Transverse colon (tissue), 3 donors: Measurements from ENCODE around the gene APOF.

Source experiments
- EP300 ChIP-seq: sonication (generic); formaldehyde crosslinking; IDR thresholded peaks from one replicate; pipeline ENCODE4 v1.6.1; 2017; ENCODE audit warnings: antibody characterized with exemption, low read depth
- POLR2A ChIP-seq: fragments of 450-650 bp; IDR thresholded peaks from one replicate; pipeline ENCODE4 v1.6.1; 2016; ENCODE audit warnings: antibody characterized with exemption, mild to moderate bottlenecking, moderate library complexity
- TF ChIP-seq, protein P1 (sequence below), 5 experiments: fragments of 200-600 bp in 3 of 5; fragments of 450-650 bp in 2 of 5; sonication (generic) in 3 of 5; IDR thresholded peaks; 1 replicate in 2 of 5; 2 replicates in 3 of 5; pipeline ENCODE4 v1.5.1; 2016 to 2017; ENCODE audit warnings: antibody characterized with exemption in 5 of 5, inconsistent platforms in 3 of 5, mild to moderate bottlenecking in 2 of 5, moderate library complexity in 1 of 5

DNA sequence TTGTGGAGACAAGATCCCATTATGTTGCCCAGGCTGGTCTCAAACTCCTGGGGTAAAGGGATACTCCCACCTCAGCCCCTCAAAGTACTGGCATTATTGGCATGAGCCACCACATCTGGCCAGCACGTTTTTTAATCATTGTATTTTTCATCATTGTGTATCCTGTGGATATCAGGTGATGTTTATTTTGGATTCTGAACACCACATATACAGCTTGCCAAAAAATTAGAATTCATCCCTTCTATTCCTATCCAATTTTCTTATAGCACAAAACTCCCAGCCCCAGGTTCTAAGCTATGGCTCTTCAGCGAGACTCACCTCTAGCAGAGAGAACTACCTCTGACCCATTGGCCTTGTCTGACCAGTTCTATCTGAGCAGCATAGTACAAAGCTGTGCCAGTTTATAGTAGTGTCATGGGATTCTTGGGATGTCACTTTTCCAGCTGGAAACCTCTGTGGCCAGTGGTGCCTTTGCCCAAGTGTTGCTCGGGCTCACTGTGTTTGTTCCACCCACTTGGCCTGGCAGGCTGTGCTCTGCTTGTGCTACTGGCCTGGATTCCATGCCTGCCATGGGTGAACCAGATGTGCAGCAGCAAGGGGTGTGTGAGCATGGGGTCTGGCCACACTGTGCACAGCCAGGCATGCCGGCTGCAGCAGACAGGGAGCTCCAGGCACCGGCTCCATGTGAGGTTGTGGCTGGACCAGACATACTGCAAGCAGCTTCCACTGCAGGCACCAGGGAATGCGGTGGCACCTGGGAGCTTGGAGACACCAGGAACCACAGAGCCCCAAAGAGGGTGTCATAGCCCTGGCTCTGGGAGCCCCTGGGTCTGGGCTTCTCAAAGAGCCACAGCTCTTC lies 49.4 kb upstream of the APOF start:
- TF ChIP-seq EP300: no peak
- no peak for TF ChIP-seq POLR2A
- TF ChIP-seq, protein P1, sequence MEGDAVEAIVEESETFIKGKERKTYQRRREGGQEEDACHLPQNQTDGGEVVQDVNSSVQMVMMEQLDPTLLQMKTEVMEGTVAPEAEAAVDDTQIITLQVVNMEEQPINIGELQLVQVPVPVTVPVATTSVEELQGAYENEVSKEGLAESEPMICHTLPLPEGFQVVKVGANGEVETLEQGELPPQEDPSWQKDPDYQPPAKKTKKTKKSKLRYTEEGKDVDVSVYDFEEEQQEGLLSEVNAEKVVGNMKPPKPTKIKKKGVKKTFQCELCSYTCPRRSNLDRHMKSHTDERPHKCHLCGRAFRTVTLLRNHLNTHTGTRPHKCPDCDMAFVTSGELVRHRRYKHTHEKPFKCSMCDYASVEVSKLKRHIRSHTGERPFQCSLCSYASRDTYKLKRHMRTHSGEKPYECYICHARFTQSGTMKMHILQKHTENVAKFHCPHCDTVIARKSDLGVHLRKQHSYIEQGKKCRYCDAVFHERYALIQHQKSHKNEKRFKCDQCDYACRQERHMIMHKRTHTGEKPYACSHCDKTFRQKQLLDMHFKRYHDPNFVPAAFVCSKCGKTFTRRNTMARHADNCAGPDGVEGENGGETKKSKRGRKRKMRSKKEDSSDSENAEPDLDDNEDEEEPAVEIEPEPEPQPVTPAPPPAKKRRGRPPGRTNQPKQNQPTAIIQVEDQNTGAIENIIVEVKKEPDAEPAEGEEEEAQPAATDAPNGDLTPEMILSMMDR (IDR thresholded peaks at IDR 0.05): no peak
